ENCODE data around the gene CCL25. TPM values are rescaled to one million over a fixed set of nuclear protein-coding genes. Genes with fewer than 3 reads are reported as not detected.

Gene CCL25
- total and polyA plus RNA-seq, 2 donors (not counting 3 experiments of a cell fraction or from before 2014, with no cell fraction given) = not detected

DNA sequence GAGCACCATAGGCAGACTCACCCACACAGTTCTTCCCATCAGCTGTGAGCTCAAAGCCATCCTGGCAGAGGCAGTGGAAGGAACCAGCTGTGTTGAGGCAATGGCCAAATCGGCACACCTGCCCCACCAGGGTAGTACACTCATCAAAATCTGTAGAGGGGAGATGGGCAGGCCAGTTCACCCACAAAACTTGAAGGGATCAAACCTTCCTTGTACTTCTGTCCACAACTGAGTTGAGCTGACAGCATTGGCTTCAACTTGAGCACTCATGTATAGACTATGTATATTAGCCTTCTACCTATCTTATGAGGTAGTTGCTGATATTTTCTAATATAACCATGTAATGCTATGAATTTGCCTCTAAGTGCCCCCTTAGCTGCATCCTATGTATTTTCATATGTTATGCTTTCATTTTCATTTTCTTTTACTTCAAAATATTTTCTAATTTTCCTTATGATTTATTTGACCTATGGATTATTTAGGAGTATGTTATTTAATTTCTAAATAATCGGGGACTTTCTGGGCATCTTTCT lies 42.9 kb downstream of the CCL25 start:
- H2AFZ ChIP-seq (ENCODE audit: low read depth, low read length) = no peak overlapping the region
- H3K9ac ChIP-seq (replicated peaks; ENCODE audit: extremely low read depth, insufficient read depth, low read length) = no peak overlapping the region
- no peak overlapping the region for H3K4me3 ChIP-seq (replicated peaks in 1 of 3; ENCODE audit: insufficient read depth in 1 of 3, low read depth in 1 of 3, low read length in 3 of 3)
- no peak overlapping the region for H3K4me2 ChIP-seq (ENCODE audit: insufficient read depth, low read length)
- H3K9me3 ChIP-seq (replicated peaks; ENCODE audit: control insufficient read depth, insufficient read depth, low read length) = peaks cover 8% of the 10 kb centered on the region
- ChIA-PET POLR2A (no interaction called here), CTCF (no interaction called here)
- no peaks in the 10 kb centered on the region for H3K9me1 ChIP-seq (replicated peaks; ENCODE audit: control insufficient read depth, extremely low read depth, insufficient read depth, low read length)
- H3K79me2 ChIP-seq (ENCODE audit: control insufficient read depth, insufficient read depth, low read length) = no peaks in the 10 kb centered on the region
- no peak for FAIRE-seq
- H4K20me1 ChIP-seq (replicated peaks; ENCODE audit: control insufficient read depth, extremely low read depth, insufficient read depth, low read length) = no peaks in the 10 kb centered on the region
- no TSS peak for BruUV-seq (replicated peaks)
- no peak for TF ChIP-seq POLR2AphosphoS5 (IDR thresholded peaks at IDR 0.05; ENCODE audit: insufficient read depth, low read depth, low read length)
- H3K36me3 ChIP-seq (ENCODE audit: control insufficient read depth in 2 of 2, extremely low read depth in 1 of 2, insufficient read depth in 2 of 2, low read length in 2 of 2) = no peaks in the 10 kb centered on the region
- no peak overlapping the region for H3K27ac ChIP-seq (ENCODE audit: insufficient read depth, low read depth, low read length)
- no peaks in the 10 kb centered on the region for H3K27me3 ChIP-seq (ENCODE audit: control insufficient read depth in 2 of 2, insufficient read depth in 2 of 2, low read length in 2 of 2)
- intact Hi-C loops (cut with micrococcal nuclease) = no loop called here
- no peaks in the 10 kb centered on the region for H3K4me1 ChIP-seq (ENCODE audit: control insufficient read depth, extremely low read depth, insufficient read depth, low read length)
- dilution Hi-C loops (cut with MboI; ENCODE audit: extremely low pct_ligation_motif_present, low sequenced_read_pairs) = no loop called here
- DNase-seq (ENCODE audit: low read depth, low spot score) = no peak

DNA sequence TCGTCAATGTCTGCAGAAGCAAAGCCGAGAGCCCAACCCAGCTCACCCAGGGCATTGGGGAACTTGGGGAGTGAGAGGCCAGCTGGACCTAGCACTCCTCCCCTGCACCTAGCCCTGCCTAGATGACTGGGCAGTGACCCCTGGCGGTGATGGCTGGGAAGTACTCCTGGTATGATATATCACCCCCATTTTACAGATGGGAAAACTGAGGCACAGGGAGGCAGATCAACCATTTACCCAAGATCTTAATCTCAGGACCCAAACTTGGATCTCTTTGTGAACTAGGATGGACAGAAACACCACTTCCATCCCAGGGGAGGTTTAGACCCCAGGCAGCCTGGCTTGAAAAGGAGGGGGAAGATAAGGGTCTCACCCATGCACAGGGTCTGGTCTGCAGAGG lies 43.5 kb downstream of the CCL25 start:
- Histone ChIP-seq H2AFZ (ENCODE audit: low read depth, low read length) (no peak overlapping the region), H3K9me3 (replicated peaks; ENCODE audit: control insufficient read depth, insufficient read depth, low read length) (peaks cover 8% of the 10 kb centered on the region), H3K27me3 (ENCODE audit: control insufficient read depth in 2 of 2, insufficient read depth in 2 of 2, low read length in 2 of 2) (no peaks in the 10 kb centered on the region), H4K20me1 (replicated peaks; ENCODE audit: control insufficient read depth, extremely low read depth, insufficient read depth, low read length) (no peaks in the 10 kb centered on the region), H3K9ac (replicated peaks; ENCODE audit: extremely low read depth, insufficient read depth, low read length) (no peak overlapping the region), H3K4me1 (ENCODE audit: control insufficient read depth, extremely low read depth, insufficient read depth, low read length) (no peaks in the 10 kb centered on the region), H3K36me3 (ENCODE audit: control insufficient read depth in 2 of 2, extremely low read depth in 1 of 2, insufficient read depth in 2 of 2, low read length in 2 of 2) (no peaks in the 10 kb centered on the region), H3K79me2 (ENCODE audit: control insufficient read depth, insufficient read depth, low read length) (no peaks in the 10 kb centered on the region), H3K27ac (ENCODE audit: insufficient read depth, low read depth, low read length) (no peak overlapping the region), H3K4me2 (ENCODE audit: insufficient read depth, low read length) (no peak overlapping the region), H3K9me1 (replicated peaks; ENCODE audit: control insufficient read depth, extremely low read depth, insufficient read depth, low read length) (no peaks in the 10 kb centered on the region), H3K4me3 (replicated peaks in 1 of 3; ENCODE audit: insufficient read depth in 1 of 3, low read depth in 1 of 3, low read length in 3 of 3) (no peak overlapping the region)
- BruUV-seq (replicated peaks) = no TSS peak
- TF ChIP-seq MYC (IDR thresholded peaks at IDR 0.05; ENCODE audit: low read depth, low read length) (no peak), FOS (IDR thresholded peaks at IDR 0.05; ENCODE audit: borderline replicate concordance, insufficient read depth, low read length) (no peak), POLR2A (IDR thresholded peaks at IDR 0.05; ENCODE audit: low read depth, low read length) (no peak), EZH2 (IDR thresholded peaks at IDR 0.05; ENCODE audit: borderline replicate concordance, low read depth, low read length, severe bottlenecking) (no peak), GATA2 (IDR thresholded peaks at IDR 0.05; ENCODE audit: insufficient read depth, insufficient read length, low read depth, low read length) (no peak)
- TF ChIP-seq, protein P1, sequence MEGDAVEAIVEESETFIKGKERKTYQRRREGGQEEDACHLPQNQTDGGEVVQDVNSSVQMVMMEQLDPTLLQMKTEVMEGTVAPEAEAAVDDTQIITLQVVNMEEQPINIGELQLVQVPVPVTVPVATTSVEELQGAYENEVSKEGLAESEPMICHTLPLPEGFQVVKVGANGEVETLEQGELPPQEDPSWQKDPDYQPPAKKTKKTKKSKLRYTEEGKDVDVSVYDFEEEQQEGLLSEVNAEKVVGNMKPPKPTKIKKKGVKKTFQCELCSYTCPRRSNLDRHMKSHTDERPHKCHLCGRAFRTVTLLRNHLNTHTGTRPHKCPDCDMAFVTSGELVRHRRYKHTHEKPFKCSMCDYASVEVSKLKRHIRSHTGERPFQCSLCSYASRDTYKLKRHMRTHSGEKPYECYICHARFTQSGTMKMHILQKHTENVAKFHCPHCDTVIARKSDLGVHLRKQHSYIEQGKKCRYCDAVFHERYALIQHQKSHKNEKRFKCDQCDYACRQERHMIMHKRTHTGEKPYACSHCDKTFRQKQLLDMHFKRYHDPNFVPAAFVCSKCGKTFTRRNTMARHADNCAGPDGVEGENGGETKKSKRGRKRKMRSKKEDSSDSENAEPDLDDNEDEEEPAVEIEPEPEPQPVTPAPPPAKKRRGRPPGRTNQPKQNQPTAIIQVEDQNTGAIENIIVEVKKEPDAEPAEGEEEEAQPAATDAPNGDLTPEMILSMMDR (IDR thresholded peaks at IDR 0.05; ENCODE audit: extremely low read depth in 1 of 2, insufficient read depth in 1 of 2, low read depth in 1 of 2, low read length in 2 of 2) = no peak
- TF ChIP-seq, protein P2, sequence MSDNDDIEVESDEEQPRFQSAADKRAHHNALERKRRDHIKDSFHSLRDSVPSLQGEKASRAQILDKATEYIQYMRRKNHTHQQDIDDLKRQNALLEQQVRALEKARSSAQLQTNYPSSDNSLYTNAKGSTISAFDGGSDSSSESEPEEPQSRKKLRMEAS (IDR thresholded peaks at IDR 0.05; ENCODE audit: insufficient read depth, insufficient read length) = no peak
- DNase-seq (ENCODE audit: low read depth, low spot score) (no peak), FAIRE-seq (no peak)
- intact Hi-C loops (cut with micrococcal nuclease) = no loop called here
- dilution Hi-C loops (cut with MboI; ENCODE audit: extremely low pct_ligation_motif_present, low sequenced_read_pairs) = no loop called here
- ChIA-PET POLR2A (no interaction called here), CTCF (no interaction called here)

Measured in endothelial cell of umbilical vein (primary cell).